ENCODE data around the gene KCNJ1.

KCNJ1 gene

DNA sequence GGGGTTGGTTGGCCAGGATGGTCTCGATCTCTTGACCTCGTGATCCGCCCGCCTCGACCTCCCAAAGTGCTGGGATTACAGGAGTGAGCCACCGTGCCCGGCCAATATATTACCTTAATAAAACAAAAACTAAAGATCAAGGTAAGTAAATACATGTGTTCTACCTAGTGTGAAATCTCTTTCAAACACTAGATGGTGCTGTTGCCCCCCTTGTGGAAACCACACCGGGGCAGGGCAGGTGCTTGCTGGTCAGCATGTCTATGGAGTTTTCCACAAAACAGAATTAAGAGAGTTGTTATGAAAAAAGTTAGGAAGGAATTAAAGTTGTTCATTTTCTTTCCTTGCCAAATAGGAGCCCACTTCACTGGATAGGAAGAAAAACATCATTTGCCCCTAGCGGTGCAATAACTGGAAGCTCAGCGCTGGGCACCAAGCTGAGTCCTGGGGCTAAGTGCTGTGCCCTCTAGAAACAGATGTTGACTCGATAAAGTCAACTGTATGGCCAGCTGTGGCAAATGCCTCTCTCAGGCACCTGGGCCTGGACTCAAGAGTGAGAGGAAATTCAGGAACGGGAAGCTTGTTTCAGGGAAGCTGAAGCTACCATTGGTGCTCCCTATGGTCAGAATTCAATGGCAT is 17.7 kb upstream of the KCNJ1 start:
- DNase-seq (ENCODE audit: low spot score) = peak; percentile 80
- POLR2A ChIA-PET (ENCODE audit: low non-redundant PET) = no interaction called here
- no peak overlapping the region for H3K27ac ChIP-seq
- TF ChIP-seq, protein P1, sequence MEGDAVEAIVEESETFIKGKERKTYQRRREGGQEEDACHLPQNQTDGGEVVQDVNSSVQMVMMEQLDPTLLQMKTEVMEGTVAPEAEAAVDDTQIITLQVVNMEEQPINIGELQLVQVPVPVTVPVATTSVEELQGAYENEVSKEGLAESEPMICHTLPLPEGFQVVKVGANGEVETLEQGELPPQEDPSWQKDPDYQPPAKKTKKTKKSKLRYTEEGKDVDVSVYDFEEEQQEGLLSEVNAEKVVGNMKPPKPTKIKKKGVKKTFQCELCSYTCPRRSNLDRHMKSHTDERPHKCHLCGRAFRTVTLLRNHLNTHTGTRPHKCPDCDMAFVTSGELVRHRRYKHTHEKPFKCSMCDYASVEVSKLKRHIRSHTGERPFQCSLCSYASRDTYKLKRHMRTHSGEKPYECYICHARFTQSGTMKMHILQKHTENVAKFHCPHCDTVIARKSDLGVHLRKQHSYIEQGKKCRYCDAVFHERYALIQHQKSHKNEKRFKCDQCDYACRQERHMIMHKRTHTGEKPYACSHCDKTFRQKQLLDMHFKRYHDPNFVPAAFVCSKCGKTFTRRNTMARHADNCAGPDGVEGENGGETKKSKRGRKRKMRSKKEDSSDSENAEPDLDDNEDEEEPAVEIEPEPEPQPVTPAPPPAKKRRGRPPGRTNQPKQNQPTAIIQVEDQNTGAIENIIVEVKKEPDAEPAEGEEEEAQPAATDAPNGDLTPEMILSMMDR (conservative IDR thresholded peaks at IDR 0.05; ENCODE audit: low read depth) = peak; percentile 84
- CTCF ChIA-PET = interaction anchor here (0.6 to 6.1 kb wide), 19 partner anchors 9 to 1400 kb away, joined by 3 to 103 read pairs (median 5); no protein-coding TSS in a partner anchor

DNA sequence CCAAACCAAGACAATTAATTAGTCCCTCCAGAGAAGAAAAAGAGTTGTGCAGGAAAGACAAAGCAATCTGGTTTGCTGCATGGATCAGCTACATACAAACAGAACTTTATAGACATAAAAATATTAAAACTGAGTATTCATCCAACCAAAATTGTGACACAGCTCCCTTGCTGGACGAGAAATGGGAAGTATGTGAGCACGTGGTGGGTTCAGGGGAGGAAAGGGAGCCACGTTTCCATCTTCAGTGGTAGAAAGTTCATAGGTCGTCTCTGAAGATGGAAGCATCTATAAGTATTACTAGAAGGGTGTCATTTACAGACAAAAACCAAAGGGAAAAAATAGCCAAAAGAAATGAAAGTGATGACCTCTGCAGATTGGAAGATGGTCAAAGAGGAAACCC is 17.0 kb upstream of the KCNJ1 start:
- TF ChIP-seq, protein P1 (conservative IDR thresholded peaks at IDR 0.05; ENCODE audit: low read depth) = no peak
- POLR2A ChIA-PET (ENCODE audit: low non-redundant PET) = no interaction called here
- CTCF ChIA-PET = interaction anchor here (0.6 to 6.1 kb wide), 11 partner anchors 9 to 1399 kb away, joined by 3 to 103 read pairs (median 5); no protein-coding TSS in a partner anchor

DNA sequence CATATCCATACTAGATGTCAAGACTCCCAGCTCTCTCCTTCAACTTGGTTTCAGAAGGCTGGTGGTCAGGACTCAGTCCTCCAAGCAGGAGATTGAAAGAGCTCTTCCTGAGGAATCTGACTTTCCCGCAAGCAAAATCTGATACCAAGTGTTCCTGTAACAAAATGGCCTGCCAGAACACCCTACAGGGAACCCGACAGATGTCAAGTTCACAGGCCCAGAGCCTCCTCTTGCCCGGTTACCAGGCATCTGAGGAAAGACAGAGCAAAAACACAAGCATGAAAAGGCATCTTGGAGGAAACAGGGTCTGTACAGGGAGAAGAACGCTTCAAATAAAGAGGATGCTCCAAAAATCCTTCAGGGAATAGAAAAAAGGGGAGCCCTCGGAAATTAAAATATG is 15.4 kb upstream of the KCNJ1 start:
- TF ChIP-seq, protein P1 (conservative IDR thresholded peaks at IDR 0.05; ENCODE audit: low read depth) = no peak
- no peak for DNase-seq (ENCODE audit: low spot score)
- POLR2A ChIA-PET (ENCODE audit: low non-redundant PET) = no interaction called here
- CTCF ChIA-PET = interaction anchor here (0.7 kb wide), 1 partner anchor 74 kb away, joined by 3 read pairs; no protein-coding TSS in a partner anchor
- no peak overlapping the region for H3K27ac ChIP-seq

More for the DNA sequence above, 17.0 kb upstream of the KCNJ1 start:
- H3K27ac ChIP-seq = no peak overlapping the region
- no peak for DNase-seq (ENCODE audit: low spot score)

DNA sequence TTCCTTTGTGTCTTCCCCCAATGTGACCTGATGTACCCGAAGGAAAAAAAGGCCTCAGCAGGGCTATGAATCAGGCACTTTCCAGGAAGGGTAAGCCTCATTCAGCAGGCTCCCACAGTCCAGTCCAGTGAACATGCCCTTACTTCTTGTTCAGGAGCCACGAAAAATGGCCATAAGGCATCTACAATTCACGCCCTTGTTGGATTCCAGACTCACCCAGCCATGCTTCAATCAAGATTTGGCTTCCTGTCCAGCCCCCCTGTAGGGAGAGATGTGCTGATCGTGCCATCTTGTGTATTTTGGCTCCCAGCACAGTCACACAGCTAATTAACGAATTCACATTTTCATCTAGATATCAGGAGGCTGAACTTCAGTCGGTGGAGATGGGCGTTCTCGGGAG is 14.1 kb upstream of the KCNJ1 start:
- no peak overlapping the region for H3K27ac ChIP-seq
- CTCF ChIA-PET = interaction anchor here (0.7 kb wide), 3 partner anchors 67 to 195 kb away, joined by 3 to 4 read pairs (median 3); no protein-coding TSS in a partner anchor
- TF ChIP-seq, protein P1 (conservative IDR thresholded peaks at IDR 0.05; ENCODE audit: low read depth) = no peak
- DNase-seq (ENCODE audit: low spot score) = no peak
- POLR2A ChIA-PET (ENCODE audit: low non-redundant PET) = no interaction called here

DNA sequence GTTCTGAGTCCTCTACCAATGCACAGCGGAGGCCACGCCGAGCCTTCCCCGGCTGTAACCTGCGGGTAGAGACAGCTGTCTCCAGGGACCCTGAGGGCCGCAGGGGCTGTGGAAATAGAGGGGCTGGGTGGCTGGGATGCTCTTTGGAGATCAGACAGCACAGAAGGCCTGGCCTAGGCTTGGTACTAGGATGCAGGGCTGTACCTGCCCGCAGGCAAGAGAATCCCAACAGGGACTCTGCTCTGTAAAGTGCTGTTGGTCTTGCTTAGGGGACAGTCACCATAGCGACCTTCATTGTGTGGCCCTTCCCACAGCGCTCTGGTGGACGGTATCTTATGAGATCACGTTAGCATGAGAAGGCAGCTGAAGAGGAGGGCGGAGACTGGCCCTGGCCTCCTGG is 12.7 kb upstream of the KCNJ1 start:
- CTCF ChIA-PET = no interaction called here
- POLR2A ChIA-PET (ENCODE audit: low non-redundant PET) = no interaction called here
- TF ChIP-seq, protein P1 (conservative IDR thresholded peaks at IDR 0.05; ENCODE audit: low read depth) = no peak
- H3K27ac ChIP-seq = no peak overlapping the region
- DNase-seq (ENCODE audit: low spot score) = no peak

DNA sequence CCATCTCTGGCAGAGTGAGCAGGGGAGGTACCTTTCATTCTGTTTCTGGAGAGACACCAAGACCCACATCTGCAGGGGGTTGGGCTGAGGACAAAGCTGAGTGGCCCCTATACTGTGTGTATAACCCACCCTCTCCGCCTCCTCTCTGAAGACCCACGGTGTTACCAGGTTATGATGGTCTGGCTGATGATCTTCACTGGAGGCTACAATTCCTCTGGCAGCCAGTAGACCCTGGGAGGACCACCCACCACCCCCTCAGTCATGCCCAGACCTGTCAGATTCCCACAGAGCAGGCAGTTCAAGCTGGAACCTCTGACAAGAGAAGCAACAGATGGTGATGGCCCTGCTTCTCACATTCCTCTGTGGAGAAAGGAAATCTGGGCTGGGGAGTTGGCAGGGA is 11.4 kb upstream of the KCNJ1 start:
- POLR2A ChIA-PET (ENCODE audit: low non-redundant PET) = no interaction called here
- CTCF ChIA-PET = no interaction called here
- no peak for DNase-seq (ENCODE audit: low spot score)
- TF ChIP-seq, protein P1 (conservative IDR thresholded peaks at IDR 0.05; ENCODE audit: low read depth) = no peak
- H3K27ac ChIP-seq = no peak overlapping the region

Data from RWPE1 (cell line).